T-helper 2 cell (primary cell): ENCODE measurements around the gene PAH.

ENCODE experiments used
- DNase-seq, 5 experiments: peaks; one replicate each; pipeline versions ENCODE4 v3.0.0 to v3.0.0-alpha.2; 2012 to 2022

PAH gene

GRCh38 chr12:102814691-102815367 is 102.2 kb downstream of the PAH start:
- DNase-seq, result no peak

- DNase-seq, result no peak
These were observed 104.7 kb downstream of the PAH start for GRCh38 chr12:102812344-102812743.

DNA sequence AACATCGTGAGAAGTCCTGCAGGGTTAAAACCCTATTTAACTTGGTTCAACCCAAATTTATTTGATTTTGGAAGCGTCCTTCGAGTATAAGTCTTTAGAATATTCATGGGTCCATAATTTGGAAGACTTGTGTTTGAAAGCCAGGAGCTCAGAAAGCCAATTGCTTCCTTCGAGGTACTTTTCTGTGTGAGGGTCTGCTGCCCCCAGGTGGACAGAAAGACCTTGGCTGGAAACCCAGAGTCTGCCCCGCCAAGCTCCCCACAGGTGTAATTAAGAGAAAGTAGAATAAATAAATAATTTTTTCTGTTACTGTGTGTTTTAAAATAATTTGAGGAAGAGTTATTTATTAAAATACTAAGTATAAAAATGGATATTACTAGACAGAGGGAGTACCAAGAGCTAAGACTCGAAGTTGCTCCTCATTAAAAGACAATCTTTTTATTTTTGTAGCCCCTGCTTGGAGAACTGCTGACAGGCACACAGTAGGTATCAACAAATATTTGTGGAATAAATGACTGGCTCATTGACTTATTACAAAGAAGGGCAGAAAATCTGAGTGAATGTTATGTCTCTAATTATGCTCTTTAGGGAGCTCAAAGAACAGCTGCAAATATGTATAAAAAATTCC is 105.8 kb downstream of the PAH start:
- DNase-seq, result peak in 1 of 5 experiments; percentile 15

GRCh38 chr12:102808412-102808811 is 108.6 kb downstream of the PAH start:
- no peak for DNase-seq

DNA sequence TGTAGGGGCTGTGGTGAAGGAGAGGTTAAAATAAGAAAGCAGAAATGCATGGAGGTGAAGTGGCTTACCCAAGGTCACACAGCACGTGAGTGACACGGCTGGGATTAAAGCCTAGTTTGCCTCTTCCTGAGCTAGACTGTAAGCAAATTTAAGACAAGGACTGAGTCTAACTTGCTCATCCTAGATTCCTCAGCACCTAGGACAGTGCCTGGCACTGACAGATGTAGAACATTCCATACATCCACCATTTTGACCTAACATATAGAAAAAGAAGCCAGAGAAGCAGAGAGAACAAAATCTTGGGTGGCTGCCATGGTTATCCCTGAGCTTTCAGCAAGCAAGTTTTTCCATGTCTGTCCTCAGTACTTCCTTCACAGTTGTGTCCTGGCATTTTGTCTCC is 110.5 kb downstream of the PAH start:
- DNase-seq, result no peak

DNA sequence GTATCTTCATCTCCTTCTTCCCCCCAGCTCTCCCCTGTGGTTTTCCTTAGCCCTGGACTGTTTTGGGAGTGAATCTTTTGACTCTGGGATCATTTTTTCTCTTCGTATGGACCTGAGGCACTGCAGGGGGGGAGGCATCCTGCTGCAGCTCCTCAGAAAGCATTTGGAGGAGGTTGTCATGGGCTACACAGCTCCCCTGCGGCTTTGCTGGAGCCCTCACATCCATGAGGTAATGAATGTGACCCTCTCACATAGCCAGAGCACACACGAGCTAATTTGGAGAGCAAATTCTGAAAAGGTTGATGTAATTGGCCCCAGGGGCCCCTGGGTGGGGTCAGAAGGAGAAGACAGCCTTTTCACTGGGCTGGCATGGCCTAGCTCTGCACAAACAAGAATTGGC is 110.9 kb downstream of the PAH start:
- no peak for DNase-seq

DNA sequence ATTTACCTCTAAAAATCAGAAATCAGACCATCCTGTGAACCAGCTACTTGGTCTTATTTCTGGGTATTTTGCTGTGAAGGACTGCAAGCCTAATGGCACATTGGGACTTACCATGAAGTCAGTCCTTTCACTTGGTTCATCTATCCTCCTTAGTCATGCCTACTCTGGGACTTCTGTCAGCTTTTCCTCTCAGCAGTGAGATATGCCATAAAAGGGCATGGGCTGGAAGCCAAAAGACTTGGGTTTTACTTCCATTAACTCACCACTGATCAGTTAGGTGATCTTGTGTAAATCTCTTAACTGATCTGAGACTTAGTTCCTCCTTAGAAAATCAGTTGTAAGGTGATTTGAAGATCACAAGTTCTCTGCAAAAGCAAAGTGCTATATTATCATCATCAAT is 116.5 kb downstream of the PAH start:
- DNase-seq, result no peak

DNA sequence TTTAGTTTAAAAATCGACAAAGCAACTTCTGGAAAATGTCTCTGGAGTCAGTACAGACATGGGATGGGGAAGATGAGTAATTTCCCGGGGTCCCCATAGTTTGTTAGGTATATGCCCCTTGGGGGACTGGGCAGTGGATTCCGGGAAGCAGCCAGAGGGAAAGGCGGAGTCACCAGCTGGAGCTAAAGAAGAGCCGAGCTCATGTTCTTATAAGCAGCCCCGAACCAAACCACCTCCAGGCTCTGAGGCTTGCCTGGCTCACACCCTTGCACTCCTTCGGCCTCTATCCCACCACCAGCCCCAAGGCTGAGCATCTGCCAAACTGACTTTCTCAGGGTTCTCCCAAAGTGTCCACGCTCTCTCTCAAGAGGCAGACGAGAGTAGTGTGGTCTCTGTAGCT is 117.8 kb downstream of the PAH start:
- no peak for DNase-seq

DNA sequence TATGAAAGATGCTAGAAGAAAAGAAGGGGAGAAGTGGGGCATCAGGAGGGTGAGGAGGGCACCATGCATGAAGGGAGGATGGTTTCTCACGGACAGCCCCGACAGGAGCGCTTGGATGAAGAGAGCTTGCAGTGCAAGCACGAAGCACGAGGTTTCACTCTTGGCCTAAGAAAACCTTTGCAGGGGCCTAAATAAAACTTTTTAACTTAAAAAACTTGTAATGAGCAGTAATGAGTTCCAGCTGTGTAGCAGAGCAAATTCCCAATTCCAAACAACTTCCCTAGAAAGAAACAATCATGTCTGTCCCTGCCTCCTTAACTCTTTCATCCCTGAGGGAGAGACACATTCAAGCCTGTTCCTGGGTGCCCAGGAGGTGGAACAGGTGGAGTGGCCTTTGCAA is 119.5 kb downstream of the PAH start:
- no peak for DNase-seq

DNA sequence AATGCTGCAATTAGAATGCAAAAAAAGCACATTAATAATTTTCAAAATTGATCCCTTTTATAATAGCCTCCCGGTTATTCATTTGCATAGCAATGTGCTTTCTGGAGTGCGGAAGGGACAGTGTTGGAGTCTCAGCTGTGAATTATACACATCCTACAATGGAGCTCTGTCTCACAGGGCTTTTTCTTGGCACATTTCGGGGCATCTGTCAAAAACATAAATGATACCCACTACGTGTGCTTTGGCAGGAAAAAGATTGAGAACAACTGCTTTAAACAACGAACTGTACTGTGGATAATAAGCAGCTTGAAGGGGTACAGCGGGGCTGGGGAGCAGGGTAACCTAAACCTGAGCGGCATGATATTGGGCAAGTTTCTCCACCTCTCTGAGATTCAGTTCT is 123.1 kb downstream of the PAH start:
- DNase-seq, result no peak
